Activated CD4-positive, alpha-beta T cell treated with anti-CD3 and anti-CD28 coated beads, Interleukin-2, amount 50 U/mL, for 16 hours (primary cell): ENCODE measurements around the gene SLC22A4.

Experiments
- DNase-seq: peaks from one replicate; pipeline ENCODE4 v3.0.0-alpha.2; 2020

The SLC22A4 gene

DNA sequence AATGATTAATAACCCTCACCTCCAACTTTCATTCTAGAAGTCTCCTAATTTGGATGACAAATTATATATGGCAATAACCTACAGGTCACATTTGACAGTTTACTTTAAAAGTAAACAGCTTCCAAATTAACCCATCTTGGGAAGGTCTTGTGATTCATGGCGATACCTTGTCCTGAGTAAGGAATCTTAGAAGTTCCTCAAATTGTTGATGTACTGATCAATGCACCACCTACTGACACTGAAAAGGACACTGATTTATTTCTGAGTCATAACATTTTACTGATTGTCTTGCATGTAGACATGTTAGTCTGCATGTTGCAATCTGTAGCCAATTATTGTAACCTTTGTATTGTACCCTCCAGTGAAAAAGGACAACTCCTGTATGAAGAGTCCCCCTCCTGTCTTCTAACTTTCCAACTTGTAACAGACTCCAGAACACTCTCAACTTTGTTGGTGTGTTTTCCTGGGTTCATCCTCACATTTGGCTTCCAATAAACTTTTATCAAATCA, 59.3 kb downstream of the SLC22A4 start:
- no peak for DNase-seq

DNA sequence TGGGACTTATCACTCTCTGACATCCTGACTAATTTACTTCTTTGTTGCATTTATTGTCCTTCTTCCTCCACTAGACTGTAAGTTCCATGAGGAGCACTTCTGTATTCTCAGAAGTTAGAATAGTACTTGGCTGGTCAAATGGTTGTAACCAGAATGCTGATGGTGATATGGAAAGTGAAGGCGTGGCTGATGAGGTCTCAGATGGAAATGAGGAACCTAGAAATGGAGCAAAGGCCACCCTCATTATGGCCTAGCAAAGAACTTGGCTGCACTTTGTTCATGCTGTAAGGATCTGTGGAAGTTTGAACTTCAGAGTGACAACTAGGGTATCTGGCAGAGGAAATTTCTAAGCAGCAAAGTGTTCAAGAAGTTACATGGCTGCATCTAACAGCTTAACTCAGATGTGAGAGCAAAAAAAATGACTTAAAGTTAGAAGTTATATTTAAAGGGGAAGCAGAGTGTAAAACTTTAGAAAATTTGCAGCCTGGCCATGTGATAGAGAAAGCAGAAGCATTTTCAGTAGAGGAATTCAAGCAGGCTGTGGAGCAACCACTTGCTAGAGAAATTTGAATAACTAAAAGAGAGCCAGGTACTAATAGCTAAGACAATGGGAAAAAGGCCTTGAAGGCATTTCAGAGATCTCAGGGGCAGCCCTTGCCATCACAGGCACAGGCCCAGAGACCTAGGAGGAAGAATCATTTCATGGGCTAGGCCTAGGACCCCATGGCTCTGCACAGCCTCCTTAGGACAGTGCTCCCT, 60.4 kb downstream of the SLC22A4 start:
- DNase-seq, result no peak

GRCh38 chr5:132355140-132355765, 61.1 kb downstream of the SLC22A4 start:
- no peak for DNase-seq

DNA sequence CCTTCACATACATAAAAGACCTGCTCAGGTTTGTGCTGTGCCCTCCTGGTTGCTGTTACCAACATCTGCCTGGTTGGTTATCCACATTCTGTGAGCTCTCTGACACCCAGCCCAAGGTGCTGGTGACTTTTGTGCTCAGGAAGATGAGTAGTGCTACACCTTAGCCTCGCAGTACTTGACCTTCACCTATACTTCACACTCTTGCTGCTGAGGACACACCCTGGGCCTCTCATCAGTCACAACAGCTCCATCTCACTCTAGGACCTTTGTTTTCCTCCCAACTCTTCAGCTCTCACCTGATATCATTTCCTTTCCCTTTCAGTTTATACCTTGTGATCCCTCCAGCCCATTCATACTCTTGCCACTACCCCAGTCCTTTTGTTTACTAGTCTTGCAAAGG, 64.6 kb downstream of the SLC22A4 start:
- no peak for DNase-seq

GRCh38 chr5:132362086-132362485, 67.9 kb downstream of the SLC22A4 start:
- no peak for DNase-seq

- no peak for DNase-seq
Measured at GRCh38 chr5:132363431-132364112, 69.4 kb downstream of the SLC22A4 start.

GRCh38 chr5:132364319-132364718, 70.1 kb downstream of the SLC22A4 start:
- DNase-seq, result no peak

- DNase-seq, result no peak
Measured at GRCh38 chr5:132365213-132365612, 71.0 kb downstream of the SLC22A4 start.

DNA sequence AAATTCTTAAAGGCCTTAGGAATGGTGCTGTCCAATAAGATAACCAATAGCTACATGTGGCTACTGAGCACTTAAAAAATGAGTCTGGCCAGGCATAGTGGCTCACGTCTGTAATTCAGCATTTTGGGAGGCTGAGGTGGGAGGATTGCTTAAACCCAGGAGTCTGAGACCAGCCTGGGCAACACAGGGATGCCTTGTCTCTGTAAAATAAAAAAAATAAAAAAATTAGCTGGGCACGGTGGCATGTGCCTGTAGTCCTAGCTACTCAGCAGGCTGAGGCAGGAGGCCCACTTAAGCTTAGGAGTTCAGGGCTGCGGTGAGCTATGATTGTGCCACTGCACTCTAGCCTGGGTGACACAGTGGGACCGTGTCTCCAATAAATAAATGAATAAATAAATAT, 74.0 kb downstream of the SLC22A4 start:
- no peak for DNase-seq

GRCh38 chr5:132369007-132369473, 74.8 kb downstream of the SLC22A4 start:
- no peak for DNase-seq

GRCh38 chr5:132369474-132370180, 75.4 kb downstream of the SLC22A4 start, which contains the start of gene SLC22A5:
SLC22A5 (plus strand) TSS chr5:132369710; CDS start chr5:132369973, 263 bp downstream.
- peak; percentile 59 for DNase-seq

DNA sequence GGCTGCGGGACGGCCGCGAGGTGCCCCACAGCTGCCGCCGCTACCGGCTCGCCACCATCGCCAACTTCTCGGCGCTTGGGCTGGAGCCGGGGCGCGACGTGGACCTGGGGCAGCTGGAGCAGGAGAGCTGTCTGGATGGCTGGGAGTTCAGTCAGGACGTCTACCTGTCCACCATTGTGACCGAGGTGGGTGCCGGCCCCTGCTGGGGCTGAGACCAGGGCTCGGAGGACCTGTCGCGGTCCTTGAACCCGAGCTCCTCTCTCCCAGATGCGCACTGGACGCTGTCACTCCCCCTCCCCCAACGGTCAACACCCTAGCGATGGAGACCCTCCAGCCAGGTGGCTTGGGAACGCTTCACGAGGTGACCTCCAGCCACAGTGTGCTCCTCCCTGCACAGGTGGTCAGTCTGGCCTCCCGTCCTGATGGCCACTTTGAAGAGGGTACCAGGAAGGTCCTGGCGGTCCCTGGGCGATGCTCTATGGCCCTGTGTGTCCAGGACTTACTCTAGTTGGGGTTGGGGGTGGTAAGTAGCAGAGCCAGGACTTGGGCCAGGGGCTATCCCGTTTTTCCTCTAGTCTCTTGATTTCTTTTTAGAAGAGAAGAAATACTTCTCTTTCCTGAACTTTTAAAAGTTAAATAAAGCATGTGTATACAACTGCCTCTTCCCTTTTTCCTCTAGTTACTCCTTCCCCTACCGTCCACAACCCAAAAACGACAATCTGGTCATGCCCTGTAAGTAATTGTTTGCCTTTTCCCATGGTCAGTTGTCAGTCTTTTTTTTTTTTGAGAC, 76.2 kb downstream of the SLC22A4 start:
- DNase-seq, result no peak

DNA sequence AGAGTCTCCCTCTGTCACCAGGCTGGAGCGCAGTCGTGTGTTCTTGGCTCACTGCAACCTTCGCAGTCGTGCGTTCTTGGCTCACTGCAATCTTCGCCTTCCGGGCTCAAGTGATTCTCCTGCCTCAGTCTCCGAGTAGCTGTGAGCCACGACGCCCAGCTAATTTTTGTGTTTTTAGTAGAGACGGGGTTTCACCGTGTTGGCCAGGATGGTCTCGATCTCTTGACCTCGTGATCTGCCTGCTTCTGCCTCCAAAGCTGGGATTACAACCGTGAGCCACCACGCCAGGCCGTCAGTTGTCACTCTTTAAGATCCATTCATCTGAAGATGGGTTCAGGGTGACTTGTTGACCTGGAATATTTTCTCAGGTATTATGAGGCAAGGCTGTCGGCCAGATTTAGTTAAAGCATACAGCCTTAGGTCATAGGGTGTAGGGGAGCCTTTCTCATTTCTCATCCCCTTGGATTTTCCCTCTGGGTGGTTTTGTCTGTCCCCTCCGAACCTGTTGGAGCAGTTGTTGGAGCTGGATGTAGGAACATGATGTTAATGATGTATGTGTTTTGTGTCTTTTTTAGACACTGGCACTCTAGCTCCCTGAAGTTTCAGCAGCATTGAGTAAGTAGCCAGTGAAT, 76.9 kb downstream of the SLC22A4 start:
- DNase-seq, result no peak

GRCh38 chr5:132371603-132371994, 77.4 kb downstream of the SLC22A4 start:
- no peak for DNase-seq

- DNase-seq, result no peak
Measured at GRCh38 chr5:132372127-132372526, 77.9 kb downstream of the SLC22A4 start.

DNA sequence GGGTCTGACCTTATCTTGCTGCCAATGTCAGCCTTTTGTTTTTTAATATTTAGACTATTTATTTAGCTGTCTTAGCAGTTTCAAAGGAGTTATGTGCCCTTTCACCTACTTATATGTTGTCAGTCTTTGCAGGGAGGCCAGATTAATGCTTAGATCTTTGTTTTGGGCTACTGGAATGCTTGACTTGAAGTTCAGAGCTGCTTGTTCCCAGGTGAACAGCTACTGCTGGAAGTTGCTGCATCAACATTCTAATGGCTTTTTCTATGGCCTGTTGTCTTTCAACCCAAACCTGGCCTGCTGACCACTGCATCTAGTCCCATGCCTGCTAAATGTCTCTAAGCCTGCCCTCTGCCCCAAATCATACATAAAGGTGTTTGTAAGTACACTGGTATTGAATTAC, 78.3 kb downstream of the SLC22A4 start:
- DNase-seq, result no peak

GRCh38 chr5:132375957-132376356, 81.8 kb downstream of the SLC22A4 start:
- DNase-seq, result no peak

GRCh38 chr5:132376694-132377641, 82.8 kb downstream of the SLC22A4 start:
- no peak for DNase-seq

DNA sequence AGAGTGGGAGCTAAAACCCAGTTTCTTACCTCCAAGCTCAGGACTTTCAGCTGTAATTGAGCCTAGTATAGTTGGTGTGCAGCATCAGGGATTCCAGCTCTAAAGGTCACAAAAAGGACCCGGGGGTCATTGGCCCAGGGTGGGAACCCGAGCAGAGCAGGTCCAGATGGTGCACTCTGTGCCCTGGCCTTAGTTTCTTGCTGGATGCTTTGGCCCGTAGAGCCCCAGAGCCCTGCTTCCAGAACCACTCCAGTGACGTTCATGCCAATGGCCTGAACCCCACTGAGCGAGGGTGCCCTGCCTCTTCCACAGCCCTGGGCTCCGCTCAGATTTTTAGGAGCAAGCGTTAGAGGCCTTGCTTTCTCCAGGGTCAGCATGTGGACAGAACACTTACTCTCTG, 83.5 kb downstream of the SLC22A4 start:
- no peak for DNase-seq

- no peak for DNase-seq
Measured at GRCh38 chr5:132378580-132378979, 84.4 kb downstream of the SLC22A4 start.
